OCI-LY7 (cell line): ENCODE results near the gene IL25.

Source experiments
- EZH2phosphoT487 ChIP-seq: fragments of 200-600 bp; sonication (generic); IDR thresholded peaks from 2 replicates; pipeline ENCODE4 v1.6.1; 2018; ENCODE audit warnings: low read depth, borderline replicate concordance, mild to moderate bottlenecking, mixed run types, antibody characterized with exemption, low read length, moderate library complexity, mixed read lengths
- TF ChIP-seq, protein P1 (sequence below): fragments of 200-600 bp; sonication (generic); conservative IDR thresholded peaks from 2 replicates; pipeline ENCODE4 v1.5.1; 2014; ENCODE audit warnings: mild to moderate bottlenecking, antibody characterized with exemption, low read length, moderate library complexity, mixed read lengths

DNA sequence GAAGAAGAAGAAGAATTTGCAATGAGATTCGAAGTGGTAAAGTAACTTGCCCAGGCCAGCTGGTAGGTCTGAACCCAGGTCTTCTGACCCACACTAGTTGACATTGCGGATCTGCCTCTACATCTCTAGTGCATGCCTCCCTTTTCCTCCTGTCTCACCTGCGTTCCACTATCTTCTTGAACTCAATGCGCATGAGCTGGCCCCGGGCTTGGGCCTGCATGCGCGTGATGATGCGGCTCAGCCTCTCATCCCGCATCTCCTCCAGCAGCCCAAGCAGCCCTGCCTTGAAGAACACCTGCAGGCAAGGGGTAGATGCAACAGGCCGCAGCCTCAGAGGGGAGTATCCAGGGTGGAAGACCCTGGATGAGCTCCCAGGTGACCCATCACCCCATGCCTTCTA, 23.5 kb downstream of the IL25 start:
- TF ChIP-seq, protein P1, sequence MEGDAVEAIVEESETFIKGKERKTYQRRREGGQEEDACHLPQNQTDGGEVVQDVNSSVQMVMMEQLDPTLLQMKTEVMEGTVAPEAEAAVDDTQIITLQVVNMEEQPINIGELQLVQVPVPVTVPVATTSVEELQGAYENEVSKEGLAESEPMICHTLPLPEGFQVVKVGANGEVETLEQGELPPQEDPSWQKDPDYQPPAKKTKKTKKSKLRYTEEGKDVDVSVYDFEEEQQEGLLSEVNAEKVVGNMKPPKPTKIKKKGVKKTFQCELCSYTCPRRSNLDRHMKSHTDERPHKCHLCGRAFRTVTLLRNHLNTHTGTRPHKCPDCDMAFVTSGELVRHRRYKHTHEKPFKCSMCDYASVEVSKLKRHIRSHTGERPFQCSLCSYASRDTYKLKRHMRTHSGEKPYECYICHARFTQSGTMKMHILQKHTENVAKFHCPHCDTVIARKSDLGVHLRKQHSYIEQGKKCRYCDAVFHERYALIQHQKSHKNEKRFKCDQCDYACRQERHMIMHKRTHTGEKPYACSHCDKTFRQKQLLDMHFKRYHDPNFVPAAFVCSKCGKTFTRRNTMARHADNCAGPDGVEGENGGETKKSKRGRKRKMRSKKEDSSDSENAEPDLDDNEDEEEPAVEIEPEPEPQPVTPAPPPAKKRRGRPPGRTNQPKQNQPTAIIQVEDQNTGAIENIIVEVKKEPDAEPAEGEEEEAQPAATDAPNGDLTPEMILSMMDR, result no peak
- no peak for TF ChIP-seq EZH2phosphoT487
